GM23248 (cell line): Measurements from ENCODE around the gene POGZ. TPM values are rescaled to one million over a fixed set of nuclear protein-coding genes. Genes with fewer than 3 reads are reported as not detected.
"Not testable (repeated sequence)": the region's sequence is repeated elsewhere in the genome, so short reads cannot be mapped to it uniquely, and the experiment has no call there.

Experiments
- DNase-seq: peaks from one replicate; pipeline ENCODE4 v3.0.0-alpha.2; 2015
- H2AFZ ChIP-seq: fragments of 200-600 bp; sonication (generic); 2 replicates; pipeline ENCODE4 v1.6.1; 2016; ENCODE audit warnings: antibody characterized with exemption
- H3F3A ChIP-seq: fragments of 200-600 bp; sonication (generic); 2 replicates; pipeline ENCODE4 v1.6.1; 2016; ENCODE audit warnings: mild to moderate bottlenecking, antibody characterized with exemption, mixed run types; ENCODE audit not compliant: insufficient read depth
- H3K27ac ChIP-seq: fragments of 200-600 bp; sonication (generic); 2 replicates; pipeline ENCODE4 v1.5.1; 2016; ENCODE audit warnings: mild to moderate bottlenecking
- H3K27me3 ChIP-seq: fragments of 200-600 bp; sonication (generic); replicated peaks from 2 replicates; pipeline ENCODE4 v1.6.1; 2016; ENCODE audit warnings: mild to moderate bottlenecking; ENCODE audit not compliant: insufficient read depth
- H3K36me3 ChIP-seq: fragments of 200-600 bp; sonication (generic); 2 replicates; pipeline ENCODE4 v1.6.1; 2016; ENCODE audit warnings: low read depth, mild to moderate bottlenecking
- H3K4me1 ChIP-seq: fragments of 200-600 bp; sonication (generic); 2 replicates; pipeline ENCODE4 v1.6.1; 2016; ENCODE audit warnings: mild to moderate bottlenecking; ENCODE audit not compliant: insufficient read depth
- H3K4me2 ChIP-seq: fragments of 200-600 bp; sonication (generic); one replicate; pipeline ENCODE4 v1.6.1; 2016; ENCODE audit warnings: mild to moderate bottlenecking; ENCODE audit not compliant: unreplicated experiment
- H3K4me3 ChIP-seq: fragments of 200-600 bp; sonication (generic); 2 replicates; pipeline ENCODE4 v1.5.1; 2016; ENCODE audit warnings: mild to moderate bottlenecking
- H3K79me2 ChIP-seq: fragments of 200-600 bp; sonication (generic); 2 replicates; pipeline ENCODE4 v1.6.1; 2016; ENCODE audit warnings: mild to moderate bottlenecking; ENCODE audit not compliant: insufficient read depth
- H3K9ac ChIP-seq: fragments of 200-600 bp; sonication (generic); 2 replicates; pipeline ENCODE4 v1.6.1; 2016; ENCODE audit warnings: mild to moderate bottlenecking
- H3K9me2 ChIP-seq: fragments of 200-600 bp; sonication (generic); 2 replicates; pipeline ENCODE4 v1.6.1; 2016; ENCODE audit warnings: mixed run types, mild to moderate bottlenecking, moderate library complexity; ENCODE audit not compliant: insufficient read depth
- H3K9me3 ChIP-seq: fragments of 200-600 bp; sonication (generic); one replicate; pipeline ENCODE4 v1.6.1; 2017; ENCODE audit warnings: low read depth
- H4K20me1 ChIP-seq: fragments of 200-600 bp; sonication (generic); 2 replicates; pipeline ENCODE4 v1.6.0; 2016; ENCODE audit not compliant: insufficient read depth
- EZH2 ChIP-seq: fragments of 200-600 bp; sonication (generic); IDR thresholded peaks from 2 replicates; pipeline ENCODE4 v1.6.1; 2018; ENCODE audit warnings: antibody characterized with exemption, mild to moderate bottlenecking; ENCODE audit not compliant: insufficient read depth, poor library complexity, severe bottlenecking
- EZH2phosphoT487 ChIP-seq: fragments of 200-600 bp; sonication (generic); IDR thresholded peaks from 2 replicates; pipeline ENCODE4 v1.6.1; 2018; ENCODE audit warnings: antibody characterized with exemption, moderate library complexity, mild to moderate bottlenecking, low read depth; ENCODE audit not compliant: insufficient read depth
- WGBS, 2 experiments: methylation state at CpG; one replicate each; pipeline ENCODE4 v1.1.6; 2015 to 2017; ENCODE audit warnings: low lambda C conversion rate in 2 of 2, low coverage in 1 of 2; ENCODE audit errors: missing lambda C conversion rate in 2 of 2; 5-methylcytosine and 5-hydroxymethylcytosine counted together
- in situ Hi-C: fragments of 300-500 bp; cut with MboI; formaldehyde crosslinking; loops from 2 replicates; pipeline ENCODE4 v1.15.0; 2020
- polyA plus RNA-seq: library from polyadenylated mRNA; unstranded; fragments of >200 nt; fragmentation: Nextera tagmentation; extraction: Ambion mirVana; gene quantifications from 2 replicates; pipeline ENCODE4 v1.2.1, GENCODE V29; 2016
- total RNA-seq: library from RNA; depleted of rRNA; stranded (reverse); fragments of >200 nt; shearing (Covaris generic); gene quantifications from 2 replicates; pipeline ENCODE4 v1.2.3, GENCODE V29; 2014

Gene POGZ
- total and polyA plus RNA-seq, 2 experiments from 2014 or later, result 14.9 to 15.5 TPM

DNA sequence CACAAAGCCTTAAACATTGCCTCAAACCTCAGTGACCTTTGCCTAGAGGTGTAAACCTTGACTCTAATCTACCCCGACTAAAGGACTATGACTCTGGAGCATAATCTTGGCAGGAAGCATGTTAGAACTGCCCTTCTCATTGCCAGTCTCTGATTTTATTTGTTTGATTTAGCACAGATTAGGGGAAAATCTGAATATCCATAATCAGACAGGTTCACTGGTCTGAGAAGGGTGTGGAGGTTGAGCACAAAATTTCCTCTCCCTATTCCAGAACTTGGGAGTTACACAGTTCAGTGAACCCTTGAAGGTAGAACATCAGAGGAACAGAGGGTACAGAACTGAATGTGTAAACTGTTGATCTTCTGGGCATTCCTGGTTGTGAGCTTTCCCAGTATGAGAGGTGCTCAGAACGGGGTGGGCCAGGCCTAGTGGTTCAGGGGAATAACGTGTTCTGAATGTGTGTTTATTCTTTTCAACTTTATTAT, 68.2 kb downstream of the POGZ start:
- no peaks in the 10 kb centered on the region for H3K9me2 ChIP-seq
- DNase-seq, result no peak
- H3K4me2 ChIP-seq, result no peak overlapping the region
- no peaks in the 10 kb centered on the region for H4K20me1 ChIP-seq
- TF ChIP-seq EZH2phosphoT487 (no peak), EZH2 (no peak)
- 62 to 64% methylated on average over 3 of the region's 3 CpGs for WGBS, 2 experiments
- no peaks in the 10 kb centered on the region for H3F3A ChIP-seq
- H3K4me1 ChIP-seq, result no peaks in the 10 kb centered on the region
- no peak overlapping the region for H2AFZ ChIP-seq
- no peaks in the 10 kb centered on the region for H3K27me3 ChIP-seq
- no peaks in the 10 kb centered on the region for H3K9me3 ChIP-seq
- no peak overlapping the region for H3K9ac ChIP-seq
- in situ Hi-C loops, result no loop called here
- no peak overlapping the region for H3K4me3 ChIP-seq
- no peaks in the 10 kb centered on the region for H3K79me2 ChIP-seq
- H3K27ac ChIP-seq, result no peak overlapping the region
- H3K36me3 ChIP-seq, result no peaks in the 10 kb centered on the region

DNA sequence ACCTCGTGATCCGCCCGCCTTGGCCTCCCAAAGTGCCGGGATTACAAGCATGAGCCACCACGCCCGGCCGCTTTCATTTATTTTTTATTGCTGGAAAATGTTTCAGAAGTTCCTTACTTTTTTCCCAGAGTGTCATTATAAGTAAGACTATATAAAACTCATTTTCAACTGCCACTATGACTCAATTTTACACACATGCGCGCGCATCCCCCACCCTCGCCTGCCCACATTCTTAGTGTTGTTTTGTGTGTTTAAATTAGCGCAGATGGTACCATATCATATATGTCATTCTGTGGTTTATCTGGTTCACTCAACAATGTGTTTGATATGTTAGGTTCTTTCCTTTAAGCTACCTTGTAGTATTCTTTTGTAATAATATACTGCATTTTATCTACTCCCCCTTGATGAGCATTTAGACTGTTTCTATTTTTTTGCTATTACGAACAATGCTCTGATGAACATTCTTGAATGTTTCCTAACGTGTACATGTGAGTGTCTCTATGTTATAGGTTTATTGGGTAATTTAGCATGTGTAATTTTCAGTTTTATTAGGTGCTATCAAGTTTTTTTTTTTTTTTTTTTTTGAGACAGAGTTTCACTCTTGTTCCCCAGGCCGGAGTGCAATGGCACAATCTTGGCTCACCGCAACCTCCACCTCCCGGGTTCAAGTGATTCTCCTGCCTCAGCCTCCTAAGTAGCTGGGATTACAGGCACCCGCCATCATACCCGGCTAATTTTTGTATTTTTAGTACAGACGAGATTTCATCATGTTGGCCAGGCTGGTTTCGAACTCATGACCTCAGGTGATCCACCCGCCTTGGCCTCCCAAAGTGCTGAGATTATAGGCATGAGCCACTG, 68.8 kb downstream of the POGZ start:
- H3K4me2 ChIP-seq, H3K79me2 ChIP-seq, H3K4me1 ChIP-seq, H3K9me3 ChIP-seq, H3K36me3 ChIP-seq, H4K20me1 ChIP-seq, H3F3A ChIP-seq, H3K9me2 ChIP-seq, H3K4me3 ChIP-seq, DNase-seq, H3K27ac ChIP-seq, H2AFZ ChIP-seq, H3K27me3 ChIP-seq, in situ Hi-C loops, H3K9ac ChIP-seq: not testable (repeated sequence)
- 83 to 86% methylated on average over 22 of the region's 22 CpGs for WGBS, 2 experiments

DNA sequence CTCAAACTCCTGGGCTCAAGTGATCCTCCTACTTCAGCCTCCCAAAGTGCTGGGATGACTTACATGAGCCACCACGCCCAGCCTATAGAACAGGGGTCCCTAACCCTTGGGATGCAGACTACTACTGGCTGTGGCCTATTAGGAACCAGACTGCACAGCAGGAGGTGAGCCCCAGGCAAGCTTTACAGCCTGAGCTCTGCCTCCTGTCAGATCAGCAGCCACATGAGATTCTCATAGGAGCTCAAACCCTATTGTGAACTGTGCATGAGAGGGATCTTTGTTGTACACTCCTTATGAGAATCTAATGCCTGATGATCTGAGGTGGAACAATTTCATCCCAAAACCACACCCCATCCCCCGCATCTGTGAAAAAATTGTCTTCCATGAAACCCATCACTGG, 73.3 kb downstream of the POGZ start:
- TF ChIP-seq EZH2phosphoT487 (no peak), EZH2 (no peak)
- no peak overlapping the region for H2AFZ ChIP-seq
- H4K20me1 ChIP-seq, result no peaks in the 10 kb centered on the region
- DNase-seq, result no peak
- no peaks in the 10 kb centered on the region for H3K79me2 ChIP-seq
- no peak overlapping the region for H3K4me3 ChIP-seq
- no peaks in the 10 kb centered on the region for H3F3A ChIP-seq
- no peaks in the 10 kb centered on the region for H3K9me2 ChIP-seq
- no peaks in the 10 kb centered on the region for H3K27me3 ChIP-seq
- no peak overlapping the region for H3K27ac ChIP-seq
- no peak overlapping the region for H3K9ac ChIP-seq
- in situ Hi-C loops, result no loop called here
- H3K4me2 ChIP-seq, result no peak overlapping the region
- no peaks in the 10 kb centered on the region for H3K36me3 ChIP-seq
- WGBS, 2 experiments, result 33 to 41% methylated on average over 2 of the region's 2 CpGs
- H3K4me1 ChIP-seq, result no peaks in the 10 kb centered on the region
- H3K9me3 ChIP-seq, result no peaks in the 10 kb centered on the region

DNA sequence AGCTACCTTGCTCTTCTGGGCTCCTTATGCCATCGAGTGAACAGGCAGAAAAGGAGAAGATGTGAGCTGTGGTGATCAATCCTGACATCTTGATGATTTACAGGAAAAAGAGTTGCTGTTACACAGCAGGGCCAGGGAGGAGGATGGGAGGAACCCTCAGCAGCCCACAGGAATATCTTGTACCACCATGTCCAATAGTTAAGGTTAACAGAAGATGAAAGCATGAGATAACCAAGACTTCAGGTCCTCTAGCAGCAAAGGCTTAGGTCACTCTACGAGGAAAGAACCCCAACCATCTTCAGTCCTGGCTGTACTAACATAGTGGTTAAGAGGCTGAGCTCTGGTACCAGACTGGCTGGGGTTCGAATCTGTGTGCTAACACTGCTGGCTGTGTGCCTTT, 74.7 kb downstream of the POGZ start:
- Histone ChIP-seq H3K36me3 (no peaks in the 10 kb centered on the region), H3K27me3 (no peaks in the 10 kb centered on the region), H2AFZ (no peak overlapping the region), H3K9ac (no peak overlapping the region), H3K4me2 (no peak overlapping the region), H3K9me3 (no peaks in the 10 kb centered on the region), H3K9me2 (no peaks in the 10 kb centered on the region), H3F3A (no peaks in the 10 kb centered on the region), H3K4me1 (no peaks in the 10 kb centered on the region), H3K4me3 (no peak overlapping the region), H3K79me2 (no peaks in the 10 kb centered on the region), H4K20me1 (no peaks in the 10 kb centered on the region), H3K27ac (no peak overlapping the region)
- in situ Hi-C loops, result no loop called here
- WGBS, 2 experiments, result 49 to 63% methylated on average over 3 of the region's 3 CpGs
- TF ChIP-seq EZH2 (no peak), EZH2phosphoT487 (no peak)
- DNase-seq, result no peak
